Superior temporal gyrus (tissue), 1 donor: Measurements from ENCODE around the gene RNF217.
"Not testable (repeated sequence)": the region's sequence is repeated elsewhere in the genome, so short reads cannot be mapped to it uniquely, and the experiment has no call there.

Experiments used
- DNase-seq: peaks from one replicate; pipeline ENCODE4 v3.0.0-alpha.2; 2016; ENCODE audit errors: extremely low spot score

Gene RNF217

DNA sequence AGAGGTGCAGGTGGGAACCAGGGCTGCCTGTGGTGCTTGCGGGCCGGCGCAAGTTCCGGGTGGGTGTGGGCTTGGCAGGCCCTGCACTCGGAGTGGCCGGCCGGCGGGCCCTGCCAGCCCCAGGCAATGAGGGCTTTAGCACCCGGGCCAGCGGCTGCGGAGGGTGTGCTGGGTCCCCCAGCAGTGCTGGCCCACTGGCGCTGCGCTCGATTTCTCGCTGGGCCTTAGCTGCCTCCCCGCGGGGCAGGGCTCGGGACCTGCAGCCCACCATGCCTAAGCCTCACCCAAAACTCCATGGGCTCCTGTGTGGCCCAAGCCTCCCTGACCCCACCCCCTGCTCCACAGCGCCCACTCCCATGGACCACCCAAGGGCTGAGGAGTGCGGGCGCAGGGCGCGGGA is 163.6 kb downstream of the RNF217 start:
- not testable (repeated sequence) for DNase-seq

DNA sequence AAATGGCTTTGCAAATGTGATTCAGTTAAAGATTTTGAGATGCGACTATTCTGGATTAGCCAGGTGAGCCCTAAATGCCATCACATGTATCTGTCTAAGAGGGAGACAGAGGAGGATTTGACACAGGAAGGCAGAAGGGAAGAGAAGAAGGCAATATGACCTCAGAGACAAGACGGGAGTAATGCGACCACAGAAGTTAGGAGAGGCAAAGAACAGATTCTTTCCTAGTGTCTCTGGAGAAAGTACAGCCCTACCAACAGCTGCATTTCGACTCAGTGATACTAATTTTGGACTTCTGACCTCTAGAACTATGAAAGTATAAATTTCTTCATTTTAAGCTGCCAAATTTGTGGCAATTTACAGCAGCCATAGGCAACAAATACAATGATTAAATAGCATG is 167.1 kb downstream of the RNF217 start:
- DNase-seq: no peak

DNA sequence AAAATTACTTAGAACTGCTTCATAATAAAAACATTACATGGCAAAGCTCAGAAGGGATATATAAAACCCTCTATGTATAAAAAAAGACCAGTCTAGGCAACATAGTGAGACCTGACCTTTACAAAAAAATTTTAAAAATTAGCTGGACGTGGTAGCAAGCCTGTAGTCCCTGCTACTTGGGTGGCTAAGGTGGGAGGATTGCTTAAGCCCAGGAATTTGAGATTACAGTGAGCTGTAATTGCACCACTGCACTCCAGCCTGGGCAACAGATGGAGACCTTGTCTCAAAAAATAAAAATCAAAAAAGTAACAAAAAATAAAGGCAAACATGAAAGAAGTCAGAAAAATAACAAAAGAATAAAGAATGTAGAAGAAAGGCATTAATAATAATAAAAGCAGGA is 169.8 kb downstream of the RNF217 start:
- DNase-seq: no peak

- DNase-seq: no peak
These were observed 174.1 kb downstream of the RNF217 start for GRCh38 chr6:125136378-125136777.

DNA sequence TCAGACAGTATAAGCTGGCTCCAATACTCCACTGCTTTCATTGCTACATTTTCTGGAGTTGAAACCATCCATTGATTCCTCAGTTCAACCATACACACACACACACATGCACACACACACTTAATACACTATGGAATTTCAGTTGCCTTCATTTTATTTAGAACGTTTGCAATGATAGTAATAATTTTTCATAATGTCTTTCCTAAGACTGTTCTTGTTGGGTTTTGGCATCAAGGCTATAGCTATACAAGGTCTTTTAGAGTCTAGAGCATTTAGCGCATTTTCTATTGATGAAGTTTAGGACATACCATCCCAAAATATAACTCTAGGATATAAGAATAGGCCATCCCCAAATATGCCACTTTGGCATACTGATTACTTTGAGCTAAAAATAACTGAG is 175.8 kb downstream of the RNF217 start:
- no peak for DNase-seq

DNA sequence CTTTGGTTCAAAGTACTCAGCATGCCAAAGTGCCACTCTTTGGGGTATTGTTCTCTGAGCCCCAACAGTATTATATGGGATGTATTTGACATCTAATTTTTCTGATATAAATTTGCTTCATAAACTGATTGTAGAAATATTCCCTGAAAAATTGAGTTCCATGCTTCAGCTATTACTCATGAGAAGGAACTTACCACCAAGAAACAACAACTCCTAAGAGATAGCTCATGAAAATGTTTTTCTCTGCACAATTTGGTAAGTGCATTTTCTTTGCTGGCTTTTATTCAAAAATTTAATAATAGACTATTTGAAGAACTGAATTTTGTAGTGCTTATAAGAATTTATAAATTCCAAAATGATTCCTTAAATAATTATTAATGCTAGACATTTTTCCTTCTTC is 178.6 kb downstream of the RNF217 start:
- DNase-seq: no peak
